Activated CD4-positive, alpha-beta T cell treated with anti-CD3 and anti-CD28 coated beads, Interleukin-2, amount 10 ng/mL, durations not matched to agents 7 days and 5 days (primary cell): ENCODE measurements around the gene NXF2B. TPM values are rescaled to one million over a fixed set of nuclear protein-coding genes. Genes with fewer than 3 reads are reported as not detected.
"Not testable (repeated sequence)": the region's sequence is repeated elsewhere in the genome, so short reads cannot be mapped to it uniquely, and the experiment has no call there.

Source experiments
- CTCF ChIA-PET: fragments of 350-600 bp; sonication (Branson Sonifier 250); formaldehyde crosslinking; loops from one replicate; lab custom pipeline; 2021; ENCODE audit warnings: antibody characterized with exemption; lab: Charles Lee
- POLR2A ChIA-PET: fragments of 350-600 bp; sonication (Branson Sonifier 250); formaldehyde crosslinking; loops from one replicate; lab custom pipeline; 2021; ENCODE audit warnings: antibody characterized with exemption; lab: Charles Lee
- DNase-seq: peaks from one replicate; pipeline ENCODE4 v3.0.0-alpha.2; 2020
- H3K27ac Mint-ChIP-seq: one replicate; pipeline ENCODE4 v1.8.0; 2021; ENCODE audit warnings: mild to moderate bottlenecking, moderate library complexity, mixed read lengths
- H3K27me3 Mint-ChIP-seq: one replicate; pipeline ENCODE4 v1.8.0; 2021; ENCODE audit warnings: mixed read lengths
- H3K36me3 Mint-ChIP-seq: one replicate; pipeline ENCODE4 v1.8.0; 2021; ENCODE audit warnings: low read depth, mixed read lengths
- H3K4me1 Mint-ChIP-seq: one replicate; pipeline ENCODE4 v1.8.0; 2021; ENCODE audit warnings: mixed read lengths
- H3K4me3 Mint-ChIP-seq: one replicate; pipeline ENCODE4 v1.8.0; 2021; ENCODE audit warnings: mild to moderate bottlenecking, moderate library complexity, mixed read lengths
- H3K9me3 Mint-ChIP-seq: one replicate; pipeline ENCODE4 v1.8.0; 2021; ENCODE audit warnings: mixed read lengths
- total RNA-seq, 2 experiments: library from RNA; stranded (reverse); gene quantifications; one replicate each; pipeline ENCODE4 v1.2.3, GENCODE V29; 2021

The NXF2B gene
- not detected for total RNA-seq

GRCh38 chrX:102439908-102440307 lies at the start of gene NXF2B:
Gene NXF2B (minus strand): TSS chrX:102440008. CDS start chrX:102380036, 59,972 bp downstream.
- DNase-seq, H3K4me1 Mint-ChIP-seq, H3K4me3 Mint-ChIP-seq, H3K27ac Mint-ChIP-seq, H3K36me3 Mint-ChIP-seq, H3K9me3 Mint-ChIP-seq, POLR2A ChIA-PET, H3K27me3 Mint-ChIP-seq, CTCF ChIA-PET: not testable (repeated sequence)

GRCh38 chrX:102478765-102479164 lies 39.0 kb upstream of the NXF2B start:
- POLR2A ChIA-PET, H3K9me3 Mint-ChIP-seq, H3K4me1 Mint-ChIP-seq, H3K27ac Mint-ChIP-seq, H3K27me3 Mint-ChIP-seq, H3K36me3 Mint-ChIP-seq, CTCF ChIA-PET, H3K4me3 Mint-ChIP-seq, DNase-seq: not testable (repeated sequence)

- DNase-seq, H3K36me3 Mint-ChIP-seq, H3K27me3 Mint-ChIP-seq, CTCF ChIA-PET, H3K27ac Mint-ChIP-seq, H3K4me3 Mint-ChIP-seq, H3K4me1 Mint-ChIP-seq, H3K9me3 Mint-ChIP-seq, POLR2A ChIA-PET: not testable (repeated sequence)
Measured at GRCh38 chrX:102471762-102472220, 32.0 kb upstream of the NXF2B start, which contains the start of gene TCP11X2. Gene TCP11X2 (minus strand): TSS chrX:102471812.

- H3K27me3 Mint-ChIP-seq, DNase-seq, POLR2A ChIA-PET, H3K27ac Mint-ChIP-seq, CTCF ChIA-PET, H3K4me3 Mint-ChIP-seq, H3K4me1 Mint-ChIP-seq, H3K36me3 Mint-ChIP-seq, H3K9me3 Mint-ChIP-seq: not testable (repeated sequence)
Measured at GRCh38 chrX:102470215-102470614, 30.4 kb upstream of the NXF2B start.

- not testable (repeated sequence) for H3K9me3 Mint-ChIP-seq
Measured at GRCh38 chrX:102458615-102459014, 18.8 kb upstream of the NXF2B start.

GRCh38 chrX:102414493-102414892 lies 25.3 kb downstream of the NXF2B start:
- H3K9me3 Mint-ChIP-seq, CTCF ChIA-PET, H3K27me3 Mint-ChIP-seq, DNase-seq, H3K4me3 Mint-ChIP-seq, H3K36me3 Mint-ChIP-seq, H3K4me1 Mint-ChIP-seq, POLR2A ChIA-PET, H3K27ac Mint-ChIP-seq: not testable (repeated sequence)

More at GRCh38 chrX:102458615-102459014, 18.8 kb upstream of the NXF2B start:
- CTCF ChIA-PET, H3K36me3 Mint-ChIP-seq, H3K27ac Mint-ChIP-seq, DNase-seq, POLR2A ChIA-PET, H3K4me3 Mint-ChIP-seq, H3K27me3 Mint-ChIP-seq, H3K4me1 Mint-ChIP-seq: not testable (repeated sequence)

GRCh38 chrX:102345916-102346315 lies 93.9 kb downstream of the NXF2B start:
- POLR2A ChIA-PET: no interaction called here
- Mint-ChIP-seq H3K4me1 (no peaks in the 10 kb centered on the region), H3K27ac (no peak overlapping the region), H3K27me3 (no peaks in the 10 kb centered on the region), H3K36me3 (no peaks in the 10 kb centered on the region), H3K9me3 (no peaks in the 10 kb centered on the region), H3K4me3 (no peak overlapping the region)
- DNase-seq: peak; percentile 66
- CTCF ChIA-PET: no interaction called here

GRCh38 chrX:102341867-102342266 lies 97.9 kb downstream of the NXF2B start:
- Mint-ChIP-seq H3K36me3 (no peaks in the 10 kb centered on the region), H3K4me3 (no peak overlapping the region), H3K27me3 (no peaks in the 10 kb centered on the region), H3K4me1 (no peaks in the 10 kb centered on the region), H3K27ac (no peak overlapping the region), H3K9me3 (no peaks in the 10 kb centered on the region)
- CTCF ChIA-PET: no interaction called here
- POLR2A ChIA-PET: no interaction called here
- no peak for DNase-seq

GRCh38 chrX:102339312-102340298 lies 100.2 kb downstream of the NXF2B start:
- Mint-ChIP-seq H3K9me3 (no peaks in the 10 kb centered on the region), H3K4me3 (no peak overlapping the region), H3K27ac (no peak overlapping the region), H3K4me1 (no peaks in the 10 kb centered on the region), H3K27me3 (no peaks in the 10 kb centered on the region), H3K36me3 (no peaks in the 10 kb centered on the region)
- no peak for DNase-seq
- POLR2A ChIA-PET: no interaction called here
- CTCF ChIA-PET: no interaction called here

- no peak for DNase-seq
- Mint-ChIP-seq H3K27ac (no peak overlapping the region), H3K27me3 (no peaks in the 10 kb centered on the region), H3K4me1 (no peaks in the 10 kb centered on the region), H3K4me3 (no peak overlapping the region), H3K36me3 (no peaks in the 10 kb centered on the region), H3K9me3 (no peaks in the 10 kb centered on the region)
- POLR2A ChIA-PET: no interaction called here
- CTCF ChIA-PET: no interaction called here
Measured at GRCh38 chrX:102338162-102338561, 101.6 kb downstream of the NXF2B start.

Other genes starting within 250 kb of the NXF2B start
- not detected for gene TCP11X1, start 224.7 kb downstream of the NXF2B start, total RNA-seq
- gene NXF2, start 192.8 kb downstream of the NXF2B start, total RNA-seq: not detected
- not detected for gene TCP11X2, start 31.8 kb upstream of the NXF2B start, total RNA-seq
- gene TMSB15A, start 76.7 kb upstream of the NXF2B start, total RNA-seq: under 1 TPM; 0.42 to 0.52 TPM
- 1 to 10 TPM; 4.7 to 5.7 TPM for gene ARMCX5, start 159.5 kb upstream of the NXF2B start, total RNA-seq
- 1 to 10 TPM; 1.5 to 1.6 TPM for gene GPRASP1, start 211.5 kb upstream of the NXF2B start, total RNA-seq